ENCODE measurements around the gene GLUL.

GRCh38 chr1:182368358-182368757, 23.2 kb downstream of the GLUL start:
- TF ChIP-seq CTCF (conservative IDR thresholded peaks at IDR 0.05; ENCODE audit: low read length) = no peak
- no peak for TF ChIP-seq EZH2phosphoT487 (IDR thresholded peaks at IDR 0.05; ENCODE audit: borderline replicate concordance)

All from Loucy (cell line).